Measurements from ENCODE around the gene CDK11B. TPM values are rescaled to one million over a fixed set of nuclear protein-coding genes. Genes with fewer than 3 reads are reported as not detected.
"Not testable (repeated sequence)": the region's sequence is repeated elsewhere in the genome, so short reads cannot be mapped to it uniquely, and the experiment has no call there.

Gene CDK11B
- total RNA-seq, 4 donors from 2014 or later = 12.6 to 31.8 (median 24.7) TPM

GRCh38 chr1:1665815-1666251 lies 7.0 kb upstream of the CDK11B start:
- WGBS, 2 donors = 83 to 87% methylated on average over 19 to 25 of the region's 25 CpGs
- Histone ChIP-seq H3K36me3 (peaks cover 5 to 64% (median 20%) of the 10 kb centered on the region in 3 donors), H3K27ac (no peak overlapping the region), H3K4me3 (no peak overlapping the region), H3K4me1 (peaks cover 0 to 6% (median 0%) of the 10 kb centered on the region in 4 donors), H3K27me3 (no peaks in the 10 kb centered on the region), H3K9me3 (no peaks in the 10 kb centered on the region)
- no peak for DNase-seq (ENCODE audit: low spot score in 2 of 2)
- TF ChIP-seq POLR2A (IDR thresholded peaks at IDR 0.05) (no peak), CTCF (IDR thresholded peaks at IDR 0.05) (peak in 1 of 5 experiments; percentile 22), EP300 (IDR thresholded peaks at IDR 0.05) (no peak)

- Histone ChIP-seq H3K27me3 (no peaks in the 10 kb centered on the region), H3K27ac (no peak overlapping the region), H3K9me3 (no peaks in the 10 kb centered on the region), H3K4me3 (no peak overlapping the region), H3K36me3 (peaks cover 5 to 58% (median 20%) of the 10 kb centered on the region in 3 donors), H3K4me1 (peaks cover 0 to 6% (median 0%) of the 10 kb centered on the region in 4 donors)
- no peak for DNase-seq (ENCODE audit: low spot score in 2 of 2)
- 89 to 91% methylated on average over 13 to 14 of the region's 27 CpGs for whole genome bisulfite sequencing, 2 donors
- TF ChIP-seq CTCF (IDR thresholded peaks at IDR 0.05) (no peak), EP300 (IDR thresholded peaks at IDR 0.05) (no peak), POLR2A (IDR thresholded peaks at IDR 0.05) (no peak)
Observed at GRCh38 chr1:1664941-1665814, 6.4 kb upstream of the CDK11B start.

- not testable (repeated sequence) for H3K27ac ChIP-seq; H3K9me3 ChIP-seq; H3K27me3 ChIP-seq; H3K4me3 ChIP-seq; DNase-seq (ENCODE audit: low spot score in 2 of 2)
- 54% methylated on average over 4 of the region's 11 CpGs; no CpG with 5 or more reads in 1 of the 2 donors for WGBS, 2 donors
- peaks cover 0 to 10% (median 0%) of the 10 kb centered on the region in 4 donors for H3K4me1 ChIP-seq
- H3K36me3 ChIP-seq = peaks cover 5 to 49% (median 17%) of the 10 kb centered on the region in 3 donors
Observed at GRCh38 chr1:1664318-1664717, 5.5 kb upstream of the CDK11B start.

GRCh38 chr1:1662830-1663560 lies 4.2 kb upstream of the CDK11B start:
- H3K9me3 ChIP-seq; H3K4me3 ChIP-seq; DNase-seq (ENCODE audit: low spot score in 2 of 2); H3K27me3 ChIP-seq: not testable (repeated sequence)
- Histone ChIP-seq H3K27ac (peak overlapping the region in 2 of 4 donors; percentile 8 to 27), H3K4me1 (peaks cover 0 to 12% (median 0%) of the 10 kb centered on the region in 4 donors), H3K36me3 (peaks cover 5 to 38% (median 17%) of the 10 kb centered on the region in 3 donors)
- 63 to 72% methylated on average over 12 to 15 of the region's 15 CpGs for WGBS, 2 donors

- H3K4me3 ChIP-seq; H3K27me3 ChIP-seq; DNase-seq (ENCODE audit: low spot score in 2 of 2); H3K9me3 ChIP-seq: not testable (repeated sequence)
- WGBS, 2 donors = 73 to 82% methylated on average over 4 to 9 of the region's 9 CpGs
- Histone ChIP-seq H3K4me1 (peaks cover 0 to 15% (median 1%) of the 10 kb centered on the region in 4 donors), H3K27ac (peak overlapping the region in 2 of 4 donors; percentile 8 to 27), H3K36me3 (peaks cover 5 to 36% (median 17%) of the 10 kb centered on the region in 3 donors)
Observed at GRCh38 chr1:1662392-1662791, 3.6 kb upstream of the CDK11B start.

- H3K27me3 ChIP-seq; DNase-seq (ENCODE audit: low spot score in 2 of 2); H3K4me3 ChIP-seq; H3K4me1 ChIP-seq; H3K9me3 ChIP-seq: not testable (repeated sequence)
- H3K36me3 ChIP-seq = peaks cover 8 to 72% (median 26%) of the 10 kb centered on the region in 3 donors
- 93% methylated on average over 11 of the region's 11 CpGs for WGBS, 2 donors
- H3K27ac ChIP-seq = peak overlapping the region in 1 of 4 donors; percentile 45
Observed at GRCh38 chr1:1648265-1648664, 10.5 kb downstream of the CDK11B start.

GRCh38 chr1:1647567-1648241 lies 11.1 kb downstream of the CDK11B start:
- H3K4me3 ChIP-seq; DNase-seq (ENCODE audit: low spot score in 2 of 2); H3K27ac ChIP-seq; H3K27me3 ChIP-seq; H3K9me3 ChIP-seq; H3K4me1 ChIP-seq: not testable (repeated sequence)
- 89 to 92% methylated on average over 17 of the region's 17 CpGs for WGBS, 2 donors
- peaks cover 8 to 67% (median 26%) of the 10 kb centered on the region in 3 donors for H3K36me3 ChIP-seq

- H3K4me3 ChIP-seq; DNase-seq (ENCODE audit: low spot score in 2 of 2); H3K27me3 ChIP-seq; H3K27ac ChIP-seq; H3K4me1 ChIP-seq; H3K9me3 ChIP-seq: not testable (repeated sequence)
- peaks cover 8 to 56% (median 17%) of the 10 kb centered on the region in 3 donors for H3K36me3 ChIP-seq
- WGBS, 2 donors = 82 to 89% methylated on average over 4 to 5 of the region's 5 CpGs
Observed at GRCh38 chr1:1646326-1646725, 12.5 kb downstream of the CDK11B start.

- not testable (repeated sequence) for H3K27me3 ChIP-seq; H3K4me1 ChIP-seq; H3K4me3 ChIP-seq; H3K9me3 ChIP-seq; H3K27ac ChIP-seq; DNase-seq (ENCODE audit: low spot score in 2 of 2)
- peaks cover 0 to 58% (median 11%) of the 10 kb centered on the region in 3 donors for H3K36me3 ChIP-seq
- 91 to 93% methylated on average over 16 to 17 of the region's 38 CpGs for WGBS, 2 donors
Observed at GRCh38 chr1:1640711-1641461, 17.9 kb downstream of the CDK11B start.

All from tibial nerve (tissue), 4 donors.